IPS-11a (cell line): ENCODE measurements around the gene SLC6A6.

ENCODE experiments used
- H3K4me3 ChIP-seq: one replicate; pipeline ENCODE4 v1.5.1; 2013; ENCODE audit warnings: low read depth, low read length, control low read depth

Gene SLC6A6

GRCh38 chr3:14481646-14482036, 79.2 kb downstream of the SLC6A6 start:
- H3K4me3 ChIP-seq: no peak overlapping the region

DNA sequence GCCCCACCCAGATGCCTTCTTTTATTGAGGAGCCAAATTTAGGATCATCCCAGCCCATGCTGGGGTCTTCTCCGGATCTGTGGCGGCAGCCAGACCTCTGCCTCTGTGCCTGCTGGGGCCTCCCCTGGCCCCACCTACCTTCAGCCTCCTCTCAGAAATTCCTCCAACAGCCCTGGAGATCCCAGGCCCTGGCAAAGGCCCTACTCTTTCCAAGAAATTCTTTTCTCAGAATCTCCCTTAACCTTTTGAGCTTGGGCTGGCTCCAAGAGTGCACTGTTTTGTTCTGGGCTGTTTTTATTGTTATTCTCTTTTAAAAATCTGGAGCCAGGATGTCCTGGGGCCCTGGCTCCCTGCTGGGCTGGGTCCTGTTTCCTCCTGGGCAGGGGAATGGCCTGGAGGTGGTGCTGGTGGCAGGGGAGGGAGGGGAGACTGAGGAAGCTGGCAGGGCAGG, 79.9 kb downstream of the SLC6A6 start:
- no peak overlapping the region for H3K4me3 ChIP-seq

DNA sequence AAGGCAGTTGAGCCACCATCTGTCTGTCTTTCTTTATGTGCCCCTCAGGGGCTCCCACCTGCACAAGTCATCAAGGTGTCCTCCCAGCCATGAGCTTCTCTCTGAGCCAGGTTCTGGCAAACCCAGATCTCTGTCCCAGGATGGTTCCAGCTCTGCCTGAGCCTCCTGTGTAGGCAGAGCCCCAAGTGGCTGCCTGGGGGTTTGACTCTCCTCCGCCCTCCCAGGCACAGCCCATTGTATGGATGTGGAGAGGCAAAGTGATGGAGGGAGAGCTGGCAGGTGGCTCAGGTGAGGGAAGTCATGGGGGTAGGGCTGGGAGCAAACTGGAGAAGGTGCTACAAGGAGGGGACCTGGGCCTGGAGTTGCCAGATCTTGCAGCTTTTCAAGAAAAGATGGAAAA, 80.9 kb downstream of the SLC6A6 start:
- no peak overlapping the region for H3K4me3 ChIP-seq

DNA sequence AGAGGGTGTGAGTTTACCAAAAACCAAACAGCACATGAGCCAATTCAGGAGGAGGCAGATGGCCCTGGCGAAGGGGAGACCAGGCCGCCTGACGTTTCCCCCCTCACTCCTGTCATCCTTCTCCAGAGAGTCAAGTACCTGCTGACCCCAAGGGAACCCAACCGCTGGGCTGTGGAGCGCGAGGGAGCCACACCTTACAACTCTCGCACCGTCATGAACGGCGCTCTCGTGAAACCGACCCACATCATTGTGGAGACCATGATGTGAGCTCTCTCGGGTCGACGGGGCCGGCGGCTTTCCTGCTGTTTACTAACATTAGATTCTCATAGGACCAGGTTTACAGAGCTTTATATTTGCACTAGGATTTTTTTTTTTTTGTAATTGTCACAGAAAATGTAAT, 82.3 kb downstream of the SLC6A6 start:
- no peak overlapping the region for H3K4me3 ChIP-seq

GRCh38 chr3:14485981-14486380, 83.6 kb downstream of the SLC6A6 start:
- H3K4me3 ChIP-seq: no peak overlapping the region

GRCh38 chr3:14486460-14486859, 84.1 kb downstream of the SLC6A6 start:
- no peak overlapping the region for H3K4me3 ChIP-seq

- H3K4me3 ChIP-seq: no peak overlapping the region
These were observed 84.7 kb downstream of the SLC6A6 start for GRCh38 chr3:14487086-14487485.

GRCh38 chr3:14487821-14488220, 85.4 kb downstream of the SLC6A6 start:
- H3K4me3 ChIP-seq: no peak overlapping the region

DNA sequence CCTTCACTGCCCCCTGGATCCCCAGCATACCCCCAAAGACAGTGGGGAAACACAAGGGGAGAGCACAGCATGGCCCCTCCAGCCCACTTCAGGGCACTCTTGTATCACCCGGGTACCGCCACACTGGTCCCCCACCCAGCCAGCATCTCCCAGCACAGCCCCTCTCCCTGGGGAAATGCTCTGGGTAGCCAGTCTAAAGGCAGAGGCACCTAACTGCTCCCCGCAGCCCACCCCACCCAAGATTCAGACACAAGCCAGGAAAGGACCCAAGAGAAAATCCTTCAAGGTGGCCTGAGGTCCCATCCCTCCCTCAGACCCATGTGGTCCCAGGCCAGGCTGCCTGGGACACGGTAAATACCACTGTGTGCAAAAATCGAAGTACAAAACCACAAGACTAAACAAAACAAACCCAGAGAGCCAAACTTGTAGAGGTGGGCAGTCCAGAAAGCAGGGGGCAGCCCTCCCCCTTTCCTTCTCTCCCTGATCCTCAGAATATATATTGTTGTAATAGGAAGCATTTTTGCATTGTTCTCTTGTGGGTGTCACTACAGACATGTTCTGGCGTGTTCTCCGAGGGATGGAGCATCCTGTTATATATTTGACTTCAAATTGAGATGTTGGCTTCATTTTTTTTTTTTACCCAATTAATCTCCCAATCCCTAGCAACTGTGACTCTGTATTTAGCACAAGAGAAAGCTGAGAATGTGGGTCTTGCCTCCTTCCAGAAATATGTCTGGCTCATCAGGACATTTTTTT, 86.1 kb downstream of the SLC6A6 start:
- H3K4me3 ChIP-seq: no peak overlapping the region

GRCh38 chr3:14489641-14490040, 87.2 kb downstream of the SLC6A6 start:
- no peak overlapping the region for H3K4me3 ChIP-seq

- no peak overlapping the region for H3K4me3 ChIP-seq
These were observed 87.8 kb downstream of the SLC6A6 start for GRCh38 chr3:14490255-14490654.

- H3K4me3 ChIP-seq: no peak overlapping the region
These were observed 88.4 kb downstream of the SLC6A6 start for GRCh38 chr3:14490831-14491230.

DNA sequence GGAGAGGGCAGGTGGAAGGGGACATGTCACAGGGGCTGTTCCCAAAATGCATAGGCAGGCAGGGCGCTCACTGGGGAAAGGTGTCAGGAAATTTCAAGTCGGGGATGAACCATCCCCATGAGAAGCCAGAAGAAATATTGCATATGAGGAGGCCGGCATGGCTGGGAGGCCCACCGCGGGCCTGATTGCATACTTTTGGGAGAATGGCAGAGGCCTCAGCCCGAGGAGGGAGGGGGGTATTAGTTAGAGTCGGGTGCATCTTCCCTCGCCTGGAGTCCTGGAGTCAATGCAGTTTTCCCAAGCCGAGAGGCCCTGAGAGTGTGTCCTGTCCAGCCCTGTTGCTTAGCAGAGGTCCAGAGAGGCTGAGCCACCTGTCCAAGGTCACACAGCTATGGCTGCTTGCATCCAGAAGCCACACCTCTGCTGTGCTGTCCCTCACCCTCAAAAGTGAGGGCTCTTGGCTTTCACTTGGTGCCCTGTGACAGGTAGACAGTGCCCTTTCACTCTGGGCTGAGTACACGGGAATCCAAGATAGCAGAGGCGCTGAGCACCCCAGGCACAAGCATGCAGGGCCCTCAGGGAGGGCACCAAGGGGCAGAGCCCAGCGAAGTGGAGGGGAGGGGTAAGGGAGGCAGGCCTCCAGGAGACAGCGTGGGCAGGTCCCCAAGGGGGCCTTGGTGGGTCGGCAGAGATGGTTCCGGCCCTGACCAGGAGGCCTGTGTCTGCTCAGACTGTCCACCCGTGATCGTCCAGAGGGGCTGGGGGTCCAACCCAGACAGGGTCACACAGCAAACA, 89.2 kb downstream of the SLC6A6 start:
- no peak overlapping the region for H3K4me3 ChIP-seq

- no peak overlapping the region for H3K4me3 ChIP-seq
These were observed 90.8 kb downstream of the SLC6A6 start for GRCh38 chr3:14492948-14493881.

- no peak overlapping the region for H3K4me3 ChIP-seq
These were observed 92.0 kb downstream of the SLC6A6 start for GRCh38 chr3:14494279-14494972.

DNA sequence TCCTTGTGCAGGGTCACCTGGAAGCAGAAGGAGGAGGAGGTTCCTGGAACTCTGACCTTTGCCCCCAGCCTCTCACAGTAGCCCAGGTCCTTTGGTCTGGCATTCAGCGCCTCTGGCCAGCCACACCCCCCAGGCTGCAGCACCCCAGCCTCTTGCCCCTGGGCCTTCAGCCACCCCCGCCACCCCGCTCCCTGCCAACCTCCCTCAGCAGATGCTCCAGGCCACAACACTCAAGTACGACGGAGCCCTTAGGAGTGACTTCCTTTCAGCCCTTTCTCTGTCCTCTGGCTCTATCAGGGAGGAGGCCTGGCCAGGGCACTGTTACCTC, 92.5 kb downstream of the SLC6A6 start:
- no peak overlapping the region for H3K4me3 ChIP-seq

- H3K4me3 ChIP-seq: no peak overlapping the region
These were observed 93.9 kb downstream of the SLC6A6 start for GRCh38 chr3:14496351-14496750.

DNA sequence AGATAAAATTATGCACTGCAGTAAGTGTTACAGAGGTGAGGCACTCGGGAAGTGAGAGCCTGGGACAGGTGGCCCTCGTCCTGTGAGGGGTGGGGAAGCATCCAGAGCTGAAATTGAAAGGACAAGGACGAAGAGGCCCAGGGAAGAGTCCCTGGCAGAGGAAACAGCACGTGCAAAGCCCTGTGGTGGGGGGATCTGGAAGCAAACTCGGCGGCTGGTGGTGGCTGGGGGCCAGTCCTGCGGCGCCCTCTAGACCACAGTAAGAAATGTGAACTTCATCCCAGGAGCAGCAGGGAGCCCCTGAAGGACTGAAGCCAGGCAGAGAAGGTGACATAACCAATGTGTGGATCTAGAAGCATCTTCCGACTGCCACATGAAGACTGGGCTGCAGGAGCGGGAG, 94.9 kb downstream of the SLC6A6 start:
- no peak overlapping the region for H3K4me3 ChIP-seq

- H3K4me3 ChIP-seq: no peak overlapping the region
These were observed 100.1 kb downstream of the SLC6A6 start for GRCh38 chr3:14502472-14502871.

- H3K4me3 ChIP-seq: no peak overlapping the region
These were observed 100.8 kb downstream of the SLC6A6 start for GRCh38 chr3:14503033-14503705.
